ENCODE results near the gene DSG3.
A peak's percentile ranks its signal among the peaks of the same experiment; 100 is the strongest.

Gene DSG3

GRCh38 chr18:31447530-31448191, at the start of gene DSG3:
Gene DSG3 (plus strand): TSS chr18:31447741. CDS start chr18:31447878, 137 bp downstream.
- DNase-seq (ENCODE audit: low read depth in 2 of 3, low spot score in 1 of 3), result no peak

DNA sequence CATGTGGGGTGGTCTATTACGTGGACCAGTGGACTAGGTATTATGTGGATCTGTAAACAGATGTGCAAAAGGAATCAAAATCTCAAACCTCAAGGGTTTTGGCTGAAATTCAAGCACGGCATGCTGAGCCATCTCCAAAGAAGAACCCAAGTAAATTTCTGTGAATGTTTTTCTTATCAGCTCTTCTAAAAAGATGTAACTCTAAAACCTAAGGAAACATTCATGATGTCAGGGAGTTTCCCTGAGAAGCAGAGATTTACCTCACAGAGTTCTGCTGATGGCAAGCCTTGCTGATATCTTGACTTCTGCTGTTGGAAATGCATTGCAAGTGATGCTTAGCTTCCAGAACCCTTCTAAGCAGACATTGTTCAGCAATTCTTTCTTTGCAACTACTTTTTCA, 49.4 kb upstream of the DSG3 start:
- no peak for DNase-seq (ENCODE audit: low read depth in 2 of 3, low spot score in 1 of 3)

DNA sequence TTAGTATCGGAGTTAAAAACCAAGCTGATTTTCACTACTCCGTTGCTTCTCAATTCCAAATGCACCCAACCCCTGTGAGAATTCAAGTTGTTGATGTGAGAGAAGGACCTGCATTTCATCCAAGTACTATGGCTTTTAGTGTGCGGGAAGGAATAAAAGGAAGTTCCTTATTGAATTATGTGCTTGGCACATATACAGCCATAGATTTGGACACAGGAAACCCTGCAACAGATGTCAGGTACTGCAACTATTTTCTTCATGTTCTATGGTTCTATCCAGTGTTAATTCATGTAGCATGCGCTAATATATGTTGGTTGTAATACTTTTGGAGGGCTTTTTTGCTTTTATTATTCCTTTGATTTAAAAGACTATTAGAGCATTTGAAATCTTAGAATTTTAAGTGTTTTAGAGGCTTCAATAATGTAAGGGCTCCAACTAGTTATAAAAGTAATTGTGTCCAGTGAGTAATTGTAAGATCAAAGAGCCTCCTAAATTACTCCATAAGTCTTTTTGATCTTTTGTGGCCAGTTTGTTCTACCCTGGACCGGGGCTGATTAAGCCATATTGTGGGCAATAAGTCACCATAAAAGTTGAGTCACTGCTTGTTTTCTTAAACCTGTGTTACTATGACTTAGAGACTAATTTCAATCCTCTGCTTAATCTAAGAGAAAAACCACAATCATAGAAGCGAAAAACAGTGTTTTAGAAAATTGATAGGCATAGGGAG, 48.1 kb upstream of the DSG3 start:
- DNase-seq (ENCODE audit: low read depth in 2 of 3, low spot score in 1 of 3), result no peak

DNA sequence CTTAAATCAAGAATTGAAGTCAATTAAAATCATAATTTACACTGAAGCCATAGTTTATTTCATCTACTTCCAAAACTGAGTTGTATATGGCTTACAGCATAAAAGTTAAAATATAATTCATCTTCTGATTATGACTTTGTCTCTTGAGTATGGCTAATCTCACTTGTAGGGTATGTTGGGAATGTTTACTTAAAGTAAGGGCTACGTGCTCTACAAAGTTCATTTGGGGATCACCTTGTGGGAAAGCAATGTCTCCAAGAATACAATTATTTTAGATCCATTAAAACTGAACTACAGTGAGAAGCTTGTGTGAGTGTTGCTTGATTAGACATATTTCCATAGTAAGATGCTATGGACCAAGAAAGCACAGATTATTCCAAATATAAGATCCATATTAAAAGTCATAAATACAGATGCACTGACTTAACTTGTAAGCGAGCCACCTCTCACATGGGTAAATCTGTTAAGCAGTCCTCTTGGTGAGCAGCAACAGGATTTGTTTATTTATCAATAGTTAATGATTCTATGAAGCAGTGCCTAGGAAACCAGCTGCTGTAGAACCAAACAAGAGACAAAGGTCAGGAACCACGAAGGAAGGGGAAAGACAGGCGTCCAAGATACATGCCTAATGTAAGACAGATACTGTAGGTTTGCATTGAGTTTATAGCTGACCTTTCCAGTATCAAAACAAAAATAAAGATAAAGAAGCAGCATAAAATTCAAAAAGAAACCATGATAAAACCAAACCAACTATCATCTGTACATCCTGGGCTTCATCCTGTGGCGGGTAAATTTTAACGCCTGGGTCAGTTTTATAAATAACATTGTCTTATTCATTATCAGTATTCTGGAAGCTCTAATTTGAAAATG, 46.1 kb upstream of the DSG3 start:
- no peak for DNase-seq (ENCODE audit: low read depth in 2 of 3, low spot score in 1 of 3)

GRCh38 chr18:31402026-31402373, 45.5 kb upstream of the DSG3 start:
- DNase-seq (ENCODE audit: low read depth in 2 of 3, low spot score in 1 of 3), result no peak

GRCh38 chr18:31403409-31403808, 44.1 kb upstream of the DSG3 start:
- DNase-seq (ENCODE audit: low read depth in 2 of 3, low spot score in 1 of 3), result no peak

DNA sequence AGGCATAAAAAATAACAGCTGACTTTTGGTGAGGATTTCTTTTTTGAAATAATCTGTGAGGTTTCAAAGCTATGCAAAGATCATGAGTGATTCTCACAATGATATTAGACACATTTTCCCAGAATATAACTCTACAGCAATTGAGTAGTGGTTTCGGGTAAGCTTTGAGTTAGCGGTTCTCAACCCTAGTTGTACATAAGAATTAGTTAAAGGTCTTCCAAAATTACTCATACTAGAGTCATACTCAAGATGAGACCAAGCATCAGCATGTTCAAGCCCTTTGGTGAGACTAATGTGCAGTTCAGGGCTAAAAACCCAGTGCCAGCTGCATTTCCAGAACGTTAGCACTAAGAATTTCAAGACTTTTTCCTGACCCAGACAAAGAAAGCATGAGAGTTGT, 39.9 kb upstream of the DSG3 start:
- no peak for DNase-seq (ENCODE audit: low read depth in 2 of 3, low spot score in 1 of 3)

GRCh38 chr18:31409276-31409675, 38.3 kb upstream of the DSG3 start:
- no peak for DNase-seq (ENCODE audit: low read depth in 2 of 3, low spot score in 1 of 3)

- DNase-seq (ENCODE audit: low read depth in 2 of 3, low spot score in 1 of 3), result no peak
Measured at GRCh38 chr18:31410716-31411483, 36.6 kb upstream of the DSG3 start.

GRCh38 chr18:31413137-31413536, 34.4 kb upstream of the DSG3 start:
- DNase-seq (ENCODE audit: low read depth in 2 of 3, low spot score in 1 of 3), result no peak

DNA sequence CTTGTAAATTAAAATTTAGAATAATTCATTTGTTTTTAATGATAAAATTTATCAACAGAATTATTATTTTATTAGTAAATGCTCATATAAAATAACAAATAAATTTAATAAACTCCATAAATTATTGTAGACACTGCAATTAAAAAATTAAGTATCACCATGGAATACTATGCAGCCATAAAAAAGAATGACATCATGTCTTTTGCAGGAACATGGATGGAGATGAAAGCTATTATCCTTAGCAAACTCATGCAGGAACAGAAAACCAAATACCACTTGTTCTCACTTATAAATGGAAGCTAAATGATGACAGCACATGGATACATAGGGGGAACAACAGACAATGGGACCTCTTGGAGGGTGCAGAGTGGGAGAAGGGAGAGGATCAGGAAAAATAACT, 29.7 kb upstream of the DSG3 start:
- no peak for DNase-seq (ENCODE audit: low read depth in 2 of 3, low spot score in 1 of 3)

GRCh38 chr18:31419457-31419932, 28.0 kb upstream of the DSG3 start:
- no peak for DNase-seq (ENCODE audit: low read depth in 2 of 3, low spot score in 1 of 3)

DNA sequence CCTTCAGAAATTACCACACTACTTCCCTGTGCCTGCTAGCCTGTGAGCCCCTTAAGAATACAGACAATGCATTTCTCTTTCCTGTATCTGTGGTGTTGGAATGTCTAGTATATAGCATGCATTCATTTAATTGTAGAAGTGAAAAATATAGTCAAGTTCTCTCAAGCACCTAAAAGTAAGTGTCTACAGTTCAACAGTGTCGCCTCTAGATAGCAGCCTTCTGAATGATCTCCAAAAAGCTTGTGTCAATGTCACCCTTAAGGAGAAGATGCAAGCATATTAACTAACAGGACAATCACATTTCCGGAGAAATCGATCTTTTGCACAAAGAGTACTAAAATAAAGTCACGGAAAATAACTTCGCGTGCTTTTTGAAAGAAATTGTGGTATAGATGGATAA, 27.5 kb upstream of the DSG3 start:
- DNase-seq (ENCODE audit: low read depth in 2 of 3, low spot score in 1 of 3), result no peak

DNA sequence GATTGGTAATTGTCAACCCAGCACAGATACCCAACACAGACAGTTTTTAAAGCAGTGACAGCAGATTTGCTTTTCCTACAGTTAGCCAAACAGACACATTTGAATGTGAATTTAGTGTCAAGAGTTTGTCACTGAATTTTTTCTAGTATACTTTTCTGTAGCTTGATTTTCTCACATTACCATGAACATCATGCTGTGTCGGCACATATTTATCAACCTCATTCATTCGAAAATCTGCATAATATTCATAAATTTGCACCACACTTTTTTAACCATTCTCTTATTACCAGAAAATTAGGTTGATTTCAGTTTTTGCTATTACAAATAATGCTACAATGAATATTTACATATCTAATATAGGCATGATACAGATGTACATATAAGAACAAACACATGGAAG, 27.0 kb upstream of the DSG3 start:
- DNase-seq (ENCODE audit: low read depth in 2 of 3, low spot score in 1 of 3), result no peak

GRCh38 chr18:31424383-31424988, 23.1 kb upstream of the DSG3 start:
- DNase-seq (ENCODE audit: low read depth in 2 of 3, low spot score in 1 of 3), result peak in 1 of 3 donors; percentile 2

DNA sequence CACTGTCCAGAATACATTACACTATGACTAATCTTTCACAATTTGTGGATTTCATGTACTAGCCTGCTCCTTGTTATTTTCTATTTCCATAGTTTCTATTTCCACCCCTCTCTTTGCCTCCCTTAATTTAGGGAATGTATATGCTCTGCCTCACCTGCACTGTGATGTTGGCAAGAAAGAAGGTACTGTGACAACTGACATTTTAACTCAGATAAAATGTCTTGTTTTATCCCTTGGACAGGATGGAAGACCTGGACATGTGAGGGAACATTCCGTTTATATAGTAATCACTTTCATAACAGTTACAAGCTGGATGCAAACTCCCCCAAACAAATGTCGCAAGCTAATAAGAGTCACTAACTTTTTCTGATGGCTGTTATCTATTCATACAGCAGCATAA, 21.5 kb upstream of the DSG3 start:
- no peak for DNase-seq (ENCODE audit: low read depth in 2 of 3, low spot score in 1 of 3)

DNA sequence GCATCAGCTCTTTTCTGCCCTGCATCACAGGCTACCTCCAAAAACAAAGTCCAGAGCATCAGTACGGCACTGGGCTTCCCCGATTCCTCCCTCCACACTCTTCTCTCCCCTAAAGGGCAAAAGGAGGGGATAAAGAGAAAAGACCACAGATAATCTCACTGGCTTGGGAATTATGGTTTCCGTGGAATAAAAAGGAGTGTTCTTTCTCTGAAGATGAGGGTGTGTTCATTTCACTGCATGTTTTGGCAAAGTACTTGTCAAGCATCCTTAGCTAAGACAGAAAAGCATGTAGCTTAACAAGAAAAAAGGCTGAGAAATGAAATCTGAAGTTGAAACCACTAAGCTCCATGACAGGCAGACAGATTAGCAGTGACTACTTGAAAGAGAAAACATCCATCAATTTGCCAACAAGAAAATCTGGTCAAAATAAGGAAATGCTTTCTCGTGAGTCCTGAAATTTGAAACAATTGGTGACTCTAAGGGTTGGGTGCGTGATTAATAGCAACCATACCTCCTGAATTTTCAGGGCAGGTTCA, 20.6 kb upstream of the DSG3 start:
- no peak for DNase-seq (ENCODE audit: low read depth in 2 of 3, low spot score in 1 of 3)

GRCh38 chr18:31428211-31428610, 19.3 kb upstream of the DSG3 start:
- no peak for DNase-seq (ENCODE audit: low read depth in 2 of 3, low spot score in 1 of 3)

DNA sequence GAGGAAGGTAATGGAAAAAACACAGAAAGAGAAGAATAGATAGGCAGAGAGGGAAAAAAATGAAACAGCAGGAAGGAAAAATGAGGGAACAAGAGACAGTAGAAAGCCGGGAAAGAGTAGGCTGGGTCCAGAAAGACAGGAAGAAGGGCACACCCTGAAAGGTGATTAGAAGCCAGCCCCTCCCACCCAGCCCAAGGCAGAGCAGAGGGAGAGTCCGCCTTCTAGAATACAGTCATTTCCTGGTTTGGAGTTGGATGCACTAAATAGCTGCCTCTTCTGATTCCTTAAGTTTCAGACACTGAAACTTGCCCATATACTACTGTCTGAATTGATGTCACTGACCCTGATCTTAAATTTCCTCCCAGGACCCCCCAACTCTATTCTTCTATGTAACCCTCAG, 17.9 kb upstream of the DSG3 start:
- no peak for DNase-seq (ENCODE audit: low read depth in 2 of 3, low spot score in 1 of 3)

GRCh38 chr18:31430072-31430471, 17.5 kb upstream of the DSG3 start:
- no peak for DNase-seq (ENCODE audit: low read depth in 2 of 3, low spot score in 1 of 3)

GRCh38 chr18:31430554-31430953, 17.0 kb upstream of the DSG3 start:
- DNase-seq (ENCODE audit: low read depth in 2 of 3, low spot score in 1 of 3), result no peak
